Tibial nerve (tissue), 4 donors: ENCODE measurements around the gene ARF1. TPM values are rescaled to one million over a fixed set of nuclear protein-coding genes. Genes with fewer than 3 reads are reported as not detected.

Experiments
- DNase-seq, 2 donors: peaks; one replicate each; pipeline ENCODE4 v3.0.0-alpha.2; 2019; ENCODE audit warnings: low spot score in 2 of 2
- H3K27ac ChIP-seq, 4 donors: fragments of 200-600 bp; sonication (generic) in 3 of 4; one replicate each; pipeline ENCODE4 v1.5.1; 2017 to 2019; ENCODE audit warnings: mild to moderate bottlenecking in 1 of 4
- H3K27me3 ChIP-seq, 2 donors: fragments of 200-600 bp; sonication (generic) in 1 of 2; one replicate each; pipeline versions ENCODE4 v1.5.1 to v1.6.0; 2017 to 2019
- H3K36me3 ChIP-seq, 3 donors: fragments of 200-600 bp; sonication (generic); one replicate each; pipeline ENCODE4 v1.5.1; 2018 to 2019
- H3K4me1 ChIP-seq, 4 donors: fragments of 200-600 bp; sonication (generic) in 3 of 4; one replicate each; pipeline ENCODE4 v1.5.1; 2017 to 2019
- H3K4me3 ChIP-seq, 4 donors: fragments of 200-600 bp; sonication (generic) in 3 of 4; one replicate each; pipeline ENCODE4 v1.5.1; 2017 to 2019; ENCODE audit warnings: mild to moderate bottlenecking in 1 of 4, moderate library complexity in 1 of 4
- H3K9me3 ChIP-seq, 4 donors: fragments of 200-600 bp; sonication (generic) in 3 of 4; one replicate each; pipeline ENCODE4 v1.5.1; 2017 to 2019
- CTCF ChIP-seq, 5 experiments: fragments of 200-600 bp in 3 of 5; fragments of 450-650 bp in 2 of 5; sonication (generic) in 3 of 5; IDR thresholded peaks; one replicate each; pipeline ENCODE4 v1.5.1; 2016 to 2019; ENCODE audit warnings: antibody characterized with exemption in 5 of 5, mild to moderate bottlenecking in 3 of 5, moderate library complexity in 2 of 5
- EP300 ChIP-seq, 2 donors: sonication (generic); formaldehyde crosslinking; IDR thresholded peaks; one replicate each; pipeline ENCODE4 v1.6.1; 2017; ENCODE audit warnings: antibody characterized with exemption in 2 of 2, mild to moderate bottlenecking in 1 of 2
- POLR2A ChIP-seq, 2 donors: fragments of 450-650 bp; IDR thresholded peaks; one replicate each; pipeline ENCODE4 v1.6.1; 2017; ENCODE audit warnings: antibody characterized with exemption in 2 of 2, mild to moderate bottlenecking in 2 of 2, moderate library complexity in 2 of 2
- WGBS, 2 donors: methylation state at CpG; one replicate each; pipeline ENCODE4 v1.1.5; 2018; 5-methylcytosine and 5-hydroxymethylcytosine counted together
- total RNA-seq, 4 donors: library from RNA; depleted of rRNA; stranded (reverse); fragments of >200 nt; gene quantifications; one replicate each; pipeline ENCODE4 v1.1.0, GENCODE V29; 2016

ARF1 gene
- total RNA-seq, 4 donors from 2014 or later, result 251 to 311 (median 258) TPM

GRCh38 chr1:228039986-228040385 is 42.5 kb upstream of the ARF1 start:
- 83 to 86% methylated on average over 2 of the region's 3 CpGs for WGBS, 2 donors
- Histone ChIP-seq H3K36me3 (no peaks in the 10 kb centered on the region), H3K4me3 (no peak overlapping the region), H3K27me3 (peaks cover 0 to 51% of the 10 kb centered on the region in 2 donors), H3K27ac (no peak overlapping the region), H3K9me3 (no peaks in the 10 kb centered on the region), H3K4me1 (peaks cover 0 to 10% (median 2%) of the 10 kb centered on the region in 4 donors)
- DNase-seq, result no peak
- TF ChIP-seq CTCF (IDR thresholded peaks at IDR 0.05) (no peak), POLR2A (IDR thresholded peaks at IDR 0.05) (no peak), EP300 (IDR thresholded peaks at IDR 0.05) (no peak)

- no peak for DNase-seq
- Histone ChIP-seq H3K36me3 (no peaks in the 10 kb centered on the region), H3K9me3 (no peaks in the 10 kb centered on the region), H3K27me3 (peaks cover 0 to 41% of the 10 kb centered on the region in 2 donors), H3K4me3 (no peak overlapping the region), H3K27ac (no peak overlapping the region), H3K4me1 (peaks cover 0 to 10% (median 2%) of the 10 kb centered on the region in 4 donors)
- 39 to 90% methylated on average over 2 of the region's 2 CpGs for WGBS, 2 donors
- TF ChIP-seq EP300 (IDR thresholded peaks at IDR 0.05) (no peak), POLR2A (IDR thresholded peaks at IDR 0.05) (no peak), CTCF (IDR thresholded peaks at IDR 0.05) (no peak)
These were observed 41.2 kb upstream of the ARF1 start for GRCh38 chr1:228041316-228041715.

DNA sequence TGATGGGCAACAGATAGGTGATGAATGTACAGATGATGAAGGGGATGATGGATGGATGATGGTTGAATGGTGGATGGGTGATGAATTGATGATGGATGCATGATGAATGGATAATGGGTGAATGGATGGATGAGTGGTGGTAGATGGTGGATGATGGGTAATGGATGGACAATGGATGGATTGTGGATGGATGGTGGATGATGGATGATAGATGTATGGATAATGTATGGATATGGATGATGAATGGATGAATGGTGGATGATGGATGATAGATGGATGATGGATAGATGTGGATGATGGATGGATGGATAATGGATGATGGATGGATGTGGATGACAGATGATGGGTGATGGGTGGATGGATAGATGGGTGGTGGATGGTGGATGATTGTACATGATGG is 40.0 kb upstream of the ARF1 start:
- no peak overlapping the region for H3K4me3 ChIP-seq
- no peak for DNase-seq
- peaks cover 0 to 7% (median 2%) of the 10 kb centered on the region in 4 donors for H3K4me1 ChIP-seq
- peaks cover 0 to 29% of the 10 kb centered on the region in 2 donors for H3K27me3 ChIP-seq
- no peak overlapping the region for H3K27ac ChIP-seq
- no peaks in the 10 kb centered on the region for H3K36me3 ChIP-seq
- no peaks in the 10 kb centered on the region for H3K9me3 ChIP-seq
- no peak for TF ChIP-seq POLR2A (IDR thresholded peaks at IDR 0.05)
- TF ChIP-seq CTCF (IDR thresholded peaks at IDR 0.05), result no peak
- no peak for TF ChIP-seq EP300 (IDR thresholded peaks at IDR 0.05)

DNA sequence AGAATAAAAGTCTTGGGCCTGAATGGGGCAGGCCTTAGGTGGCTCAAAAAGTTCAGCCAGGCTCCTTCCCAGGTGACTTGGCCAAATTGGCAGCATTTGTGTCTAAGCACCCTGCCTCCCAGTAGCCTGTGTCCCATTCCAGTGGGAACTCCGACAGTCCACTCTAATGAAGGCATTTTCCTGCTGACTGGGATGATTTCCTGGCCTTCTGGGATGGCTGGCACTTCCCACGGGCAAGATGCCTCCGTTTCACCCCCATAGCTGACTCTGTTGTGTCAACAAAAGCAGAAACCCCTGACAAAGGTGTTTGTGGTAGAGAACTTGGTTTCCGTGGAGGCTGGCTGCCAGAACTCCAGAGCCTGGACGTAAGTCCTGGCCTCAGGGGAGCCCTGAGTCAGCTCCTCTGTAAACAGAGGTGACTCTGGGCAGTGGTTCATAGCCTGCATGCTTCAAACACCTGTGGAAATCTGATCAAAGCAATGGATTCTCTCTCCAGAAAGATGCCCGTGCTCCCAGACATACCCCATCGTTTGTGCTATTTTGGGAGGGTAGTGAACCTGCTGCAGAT is 39.1 kb upstream of the ARF1 start:
- Histone ChIP-seq H3K36me3 (no peaks in the 10 kb centered on the region), H3K27ac (no peak overlapping the region), H3K27me3 (peaks cover 0 to 26% of the 10 kb centered on the region in 2 donors), H3K4me3 (no peak overlapping the region), H3K4me1 (no peaks in the 10 kb centered on the region), H3K9me3 (no peaks in the 10 kb centered on the region)
- 53 to 58% methylated on average over 7 of the region's 7 CpGs for WGBS, 2 donors
- DNase-seq, result no peak
- TF ChIP-seq EP300 (IDR thresholded peaks at IDR 0.05) (no peak), CTCF (IDR thresholded peaks at IDR 0.05) (no peak), POLR2A (IDR thresholded peaks at IDR 0.05) (no peak)

DNA sequence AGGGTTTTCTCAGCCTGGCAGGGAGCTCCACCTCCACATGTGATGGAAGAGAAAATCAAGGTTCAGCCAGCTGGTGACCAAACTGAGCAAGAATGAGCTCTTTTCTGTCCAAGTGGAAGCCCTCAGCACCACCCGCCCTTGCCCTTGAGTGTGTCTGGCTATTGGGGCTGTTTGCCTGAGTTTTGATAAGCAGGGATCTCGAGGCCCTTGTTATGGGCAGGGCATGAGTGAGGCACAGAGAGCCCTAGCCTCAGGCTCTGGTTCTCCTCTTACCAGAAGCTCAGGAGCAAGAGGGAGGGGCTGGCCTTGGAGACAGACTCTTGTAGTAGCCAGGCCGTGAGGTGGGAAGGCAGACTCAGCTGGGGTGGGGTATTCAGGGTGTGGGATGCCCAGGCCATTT is 37.5 kb upstream of the ARF1 start:
- no peaks in the 10 kb centered on the region for H3K36me3 ChIP-seq
- TF ChIP-seq CTCF (IDR thresholded peaks at IDR 0.05) (no peak), POLR2A (IDR thresholded peaks at IDR 0.05) (no peak), EP300 (IDR thresholded peaks at IDR 0.05) (no peak)
- peaks cover 0 to 15% of the 10 kb centered on the region in 2 donors for H3K27me3 ChIP-seq
- no peak for DNase-seq
- H3K9me3 ChIP-seq, result no peaks in the 10 kb centered on the region
- 49 to 84% methylated on average over 2 to 3 of the region's 3 CpGs for WGBS, 2 donors
- no peaks in the 10 kb centered on the region for H3K4me1 ChIP-seq
- H3K27ac ChIP-seq, result no peak overlapping the region
- H3K4me3 ChIP-seq, result no peak overlapping the region
